Keratinocyte (primary cell): ENCODE measurements around the gene PSG11. TPM values are rescaled to one million over a fixed set of nuclear protein-coding genes. Genes with fewer than 3 reads are reported as not detected.
"Not testable (repeated sequence)": the region's sequence is repeated elsewhere in the genome, so short reads cannot be mapped to it uniquely, and the experiment has no call there.

Experiments used
- DNase-seq: peaks from one replicate; pipeline ENCODE4 v3.0.0-alpha.2; 2011; ENCODE audit warnings: low read depth, missing footprints, low spot score
- FAIRE-seq: peaks from 2 replicates; lab custom pipeline; 2011; peaks lifted over from hg19 to GRCh38; lab: Jason Lieb, UNC
- H2AFZ ChIP-seq: 2 replicates; pipeline ENCODE4 v1.6.0; 2012; ENCODE audit warnings: low read length, control low read depth, inconsistent platforms; ENCODE audit not compliant: control insufficient read depth
- H3K27ac ChIP-seq: 2 replicates; pipeline ENCODE4 v1.5.1; 2011; ENCODE audit warnings: low read length; ENCODE audit not compliant: control insufficient read depth, insufficient read depth
- H3K27me3 ChIP-seq: 3 replicates; pipeline ENCODE4 v1.6.0; 2011; ENCODE audit warnings: low read length; ENCODE audit not compliant: control insufficient read depth, insufficient read depth; ENCODE audit errors: extremely low read depth
- H3K36me3 ChIP-seq, 2 experiments: 2 replicates in 1 of 2; 3 replicates in 1 of 2; pipeline ENCODE4 v1.5.1; 2011; ENCODE audit warnings: low read length in 2 of 2, mild to moderate bottlenecking in 1 of 2; ENCODE audit not compliant: control insufficient read depth in 2 of 2, insufficient read depth in 2 of 2; ENCODE audit errors: extremely low read depth in 1 of 2
- H3K4me1 ChIP-seq: 3 replicates; pipeline ENCODE4 v1.5.1; 2011; ENCODE audit warnings: low read length; ENCODE audit not compliant: control insufficient read depth, insufficient read depth; ENCODE audit errors: extremely low read depth
- H3K4me2 ChIP-seq: 3 replicates; pipeline ENCODE4 v1.6.0; 2011; ENCODE audit warnings: low read depth, low read length; ENCODE audit not compliant: control insufficient read depth, insufficient read depth; ENCODE audit errors: extremely low read depth
- H3K4me3 ChIP-seq, 3 experiments: fragments of 200-600 bp in 1 of 3; sonication (generic) in 1 of 3; 2 replicates in 2 of 3; 3 replicates in 1 of 3; pipeline ENCODE4 v1.5.1; 2011 to 2016; ENCODE audit warnings: low read length in 3 of 3, mild to moderate bottlenecking in 3 of 3, control low read depth in 2 of 3, inconsistent platforms in 1 of 3, low read depth in 1 of 3, mixed read lengths in 1 of 3, mixed run types in 1 of 3, moderate library complexity in 1 of 3; ENCODE audit not compliant: control insufficient read depth in 2 of 3, insufficient read depth in 2 of 3; ENCODE audit errors: extremely low read depth in 1 of 3
- H3K79me2 ChIP-seq: 2 replicates; pipeline ENCODE4 v1.6.0; 2012; ENCODE audit warnings: low read length; ENCODE audit not compliant: control insufficient read depth, insufficient read depth
- H3K9ac ChIP-seq: 3 replicates; pipeline ENCODE4 v1.6.0; 2011; ENCODE audit warnings: low read length; ENCODE audit not compliant: control insufficient read depth, insufficient read depth; ENCODE audit errors: extremely low read depth
- H3K9me1 ChIP-seq: 3 replicates; pipeline ENCODE4 v1.6.0; 2011; ENCODE audit warnings: low read length; ENCODE audit not compliant: control insufficient read depth, insufficient read depth; ENCODE audit errors: extremely low read depth
- H3K9me3 ChIP-seq: 2 replicates; pipeline ENCODE4 v1.5.1; 2012; ENCODE audit warnings: low read depth, low read length; ENCODE audit not compliant: control insufficient read depth
- H4K20me1 ChIP-seq: 3 replicates; pipeline ENCODE4 v1.6.0; 2011; ENCODE audit warnings: low read length; ENCODE audit not compliant: control insufficient read depth, insufficient read depth; ENCODE audit errors: extremely low read depth
- CTCF ChIP-seq, 3 experiments: IDR thresholded peaks in 1 of 3; conservative IDR thresholded peaks in 1 of 3; optimal IDR thresholded peaks in 1 of 3; 2 replicates in 2 of 3; 3 replicates in 1 of 3; pipeline versions ENCODE3 to v1.5.1; 2011; ENCODE audit warnings: low read length in 3 of 3, mild to moderate bottlenecking in 3 of 3, moderate library complexity in 2 of 3, control low read depth in 1 of 3, inconsistent platforms in 1 of 3; ENCODE audit not compliant: insufficient read depth in 2 of 3; ENCODE audit errors: extremely low read depth in 1 of 3
- dilution Hi-C: fragments of 300-500 bp; cut with MboI; formaldehyde crosslinking; loops from one replicate; pipeline ENCODE4 v1.7.0; 2020; ENCODE audit warnings: low sequenced_read_pairs; ENCODE audit not compliant: extremely low pct_ligation_motif_present
- polyA plus RNA-seq, 5 experiments: library from polyadenylated mRNA; depleted of rRNA in 3 of 5; stranded (reverse) in 3 of 5; stranded (forward) in 1 of 5; unstranded in 1 of 5; fragments of >200 nt; gene quantifications; 1 replicate in 1 of 5; 2 replicates in 3 of 5; 3 replicates in 1 of 5; pipeline versions ENCODE4 v1.2.1 to v1.2.3, GENCODE V29; 2011 to 2012; ENCODE audit warnings: missing spikeins in 2 of 5, low read depth in 1 of 5, low replicate concordance in 1 of 5

PSG11 gene
- polyA plus RNA-seq, 1 donor (not counting 4 experiments of a cell fraction or from before 2014, with no cell fraction given): 0.03 TPM

- FAIRE-seq, H3K9me3 ChIP-seq, H2AFZ ChIP-seq, H3K27ac ChIP-seq, H3K36me3 ChIP-seq, H3K79me2 ChIP-seq, H3K9ac ChIP-seq, H3K27me3 ChIP-seq, H4K20me1 ChIP-seq, H3K9me1 ChIP-seq, H3K4me3 ChIP-seq, H3K4me2 ChIP-seq, dilution Hi-C loops: not testable (repeated sequence)
- peak; percentile 19 to 38 (median 30) for TF ChIP-seq CTCF (optimal IDR thresholded peaks at IDR 0.05 in 1 of 3, IDR thresholded peaks at IDR 0.05 in 1 of 3, conservative IDR thresholded peaks at IDR 0.05 in 1 of 3; ENCODE audit: extremely low read depth in 1 of 3, insufficient read depth in 2 of 3, low read length in 3 of 3)
- peak; percentile 7 for DNase-seq
- peaks cover 21% of the 10 kb centered on the region for H3K4me1 ChIP-seq
Measured at GRCh38 chr19:43019588-43019987, 6.7 kb downstream of the PSG11 start.

GRCh38 chr19:43005841-43006240 is 20.4 kb downstream of the PSG11 start:
- H4K20me1 ChIP-seq, H2AFZ ChIP-seq, H3K4me2 ChIP-seq, DNase-seq, H3K9me1 ChIP-seq, H3K4me1 ChIP-seq, H3K9ac ChIP-seq, H3K9me3 ChIP-seq, dilution Hi-C loops, H3K4me3 ChIP-seq, H3K36me3 ChIP-seq, FAIRE-seq, H3K27ac ChIP-seq, H3K79me2 ChIP-seq, H3K27me3 ChIP-seq: not testable (repeated sequence)

- H3K9ac ChIP-seq, dilution Hi-C loops, H3K4me3 ChIP-seq, FAIRE-seq, DNase-seq, H4K20me1 ChIP-seq, H3K27ac ChIP-seq, H3K9me1 ChIP-seq, H3K4me2 ChIP-seq, H3K9me3 ChIP-seq, H3K27me3 ChIP-seq, H3K4me1 ChIP-seq, H2AFZ ChIP-seq, H3K79me2 ChIP-seq, H3K36me3 ChIP-seq: not testable (repeated sequence)
Measured at GRCh38 chr19:43004846-43005245, 21.4 kb downstream of the PSG11 start.

GRCh38 chr19:43003634-43004033 is 22.6 kb downstream of the PSG11 start:
- not testable (repeated sequence) for FAIRE-seq

More at GRCh38 chr19:43003634-43004033, 22.6 kb downstream of the PSG11 start:
- DNase-seq, H3K4me1 ChIP-seq, H3K4me3 ChIP-seq, H3K4me2 ChIP-seq, H3K79me2 ChIP-seq, H3K9ac ChIP-seq, H2AFZ ChIP-seq, H3K36me3 ChIP-seq, dilution Hi-C loops, H4K20me1 ChIP-seq, H3K9me1 ChIP-seq, H3K27ac ChIP-seq, H3K9me3 ChIP-seq, H3K27me3 ChIP-seq: not testable (repeated sequence)
